MM.1S (cell line): ENCODE measurements around the gene GDNF.

Source experiments
- DNase-seq: peaks from one replicate; pipeline ENCODE4 v3.0.0-alpha.2; 2015
- H2AFZ ChIP-seq: fragments of 300-600 bp; sonication (generic); 2 replicates; pipeline ENCODE4 v1.6.0; 2016; ENCODE audit warnings: antibody characterized with exemption, low read length
- H3F3A ChIP-seq: fragments of 300-600 bp; sonication (generic); 2 replicates; pipeline ENCODE4 v1.6.1; 2016; ENCODE audit warnings: mild to moderate bottlenecking, antibody characterized with exemption, low read length, moderate library complexity, mixed read lengths; ENCODE audit not compliant: insufficient read depth
- H3K27ac ChIP-seq: fragments of 300-600 bp; sonication (generic); 2 replicates; pipeline ENCODE4 v1.5.1; 2016; ENCODE audit warnings: mild to moderate bottlenecking, low read length
- H3K27me3 ChIP-seq: fragments of 300-600 bp; sonication (generic); replicated peaks from 2 replicates; pipeline ENCODE4 v1.6.0; 2016; ENCODE audit warnings: low read length; ENCODE audit not compliant: insufficient read depth
- H3K36me3 ChIP-seq: fragments of 300-600 bp; sonication (generic); replicated peaks from 2 replicates; pipeline ENCODE4 v1.6.1; 2016; ENCODE audit warnings: mild to moderate bottlenecking, low read length, mixed read lengths; ENCODE audit not compliant: insufficient read depth
- H3K4me1 ChIP-seq: fragments of 300-600 bp; sonication (generic); 2 replicates; pipeline ENCODE4 v1.6.1; 2016; ENCODE audit warnings: low read length, mixed read lengths
- H3K4me2 ChIP-seq: fragments of 300-600 bp; sonication (generic); 2 replicates; pipeline ENCODE4 v1.6.0; 2016; ENCODE audit warnings: low read depth, low read length
- H3K4me3 ChIP-seq: fragments of 300-600 bp; sonication (generic); 2 replicates; pipeline ENCODE4 v1.5.1; 2016; ENCODE audit warnings: low read length, mixed read lengths
- H3K79me2 ChIP-seq: fragments of 300-600 bp; sonication (generic); 2 replicates; pipeline ENCODE4 v1.6.1; 2016; ENCODE audit warnings: mixed run types, low read length, mixed read lengths
- H3K9ac ChIP-seq: fragments of 300-600 bp; sonication (generic); 2 replicates; pipeline ENCODE4 v1.6.1; 2016; ENCODE audit warnings: low read length, mixed read lengths
- H3K9me2 ChIP-seq: fragments of 300-600 bp; sonication (generic); replicated peaks from 2 replicates; pipeline ENCODE4 v1.6.1; 2016; ENCODE audit warnings: mild to moderate bottlenecking, low read length, mixed read lengths; ENCODE audit not compliant: insufficient read depth
- H3K9me3 ChIP-seq: fragments of 300-600 bp; sonication (generic); replicated peaks from 2 replicates; pipeline ENCODE4 v1.6.1; 2016; ENCODE audit warnings: mild to moderate bottlenecking, low read length, mixed read lengths; ENCODE audit not compliant: insufficient read depth
- H4K20me1 ChIP-seq: fragments of 300-600 bp; sonication (generic); 2 replicates; pipeline ENCODE4 v1.6.1; 2016; ENCODE audit warnings: mild to moderate bottlenecking, low read length, moderate library complexity, mixed read lengths; ENCODE audit not compliant: insufficient read depth
- EZH2 ChIP-seq: fragments of 300-600 bp; sonication (generic); optimal IDR thresholded peaks from 2 replicates; pipeline ENCODE3; 2017; ENCODE audit warnings: low read depth, mild to moderate bottlenecking, antibody characterized with exemption, low read length, mixed read lengths
- EZH2phosphoT487 ChIP-seq: fragments of 300-600 bp; sonication (generic); IDR thresholded peaks from 2 replicates; pipeline ENCODE4 v1.6.1; 2018; ENCODE audit warnings: antibody characterized with exemption, low read length
- TF ChIP-seq, protein P1 (sequence below): fragments of 300-600 bp; sonication (generic); IDR thresholded peaks from 2 replicates; pipeline ENCODE4 v1.5.1; 2016; ENCODE audit warnings: antibody characterized with exemption, low read length, mixed read lengths

GDNF gene

DNA sequence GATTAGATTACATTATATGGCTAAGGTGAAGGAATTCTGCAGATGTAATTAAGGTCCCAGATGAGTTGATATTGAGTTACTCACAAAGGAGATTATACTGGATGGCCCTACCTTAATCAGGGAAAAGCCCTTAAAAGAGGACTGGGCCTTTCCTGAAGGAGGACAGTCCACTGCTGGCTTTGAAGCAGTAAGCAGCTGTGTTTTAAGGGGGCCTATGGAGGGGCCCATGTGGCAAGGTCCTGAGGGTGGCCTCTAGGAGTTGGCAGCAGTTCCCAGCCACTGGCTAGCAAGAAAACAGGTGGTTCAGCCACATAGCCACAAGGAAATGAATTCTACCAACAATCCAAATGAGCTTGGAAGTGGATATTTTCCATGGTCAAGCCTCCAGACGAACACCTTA is 36.4 kb upstream of the GDNF start:
- H3K27me3 ChIP-seq, result no peaks in the 10 kb centered on the region
- H3K4me2 ChIP-seq, result no peak overlapping the region
- no peak for DNase-seq
- H3K27ac ChIP-seq, result no peak overlapping the region
- H3F3A ChIP-seq, result no peaks in the 10 kb centered on the region
- peaks cover 5% of the 10 kb centered on the region; the same call in 1 of the 2 replicates for H3K4me1 ChIP-seq
- no peaks in the 10 kb centered on the region for H3K79me2 ChIP-seq
- no peak overlapping the region for H3K4me3 ChIP-seq
- no peak for TF ChIP-seq EZH2
- TF ChIP-seq EZH2phosphoT487, result no peak
- TF ChIP-seq, protein P1, sequence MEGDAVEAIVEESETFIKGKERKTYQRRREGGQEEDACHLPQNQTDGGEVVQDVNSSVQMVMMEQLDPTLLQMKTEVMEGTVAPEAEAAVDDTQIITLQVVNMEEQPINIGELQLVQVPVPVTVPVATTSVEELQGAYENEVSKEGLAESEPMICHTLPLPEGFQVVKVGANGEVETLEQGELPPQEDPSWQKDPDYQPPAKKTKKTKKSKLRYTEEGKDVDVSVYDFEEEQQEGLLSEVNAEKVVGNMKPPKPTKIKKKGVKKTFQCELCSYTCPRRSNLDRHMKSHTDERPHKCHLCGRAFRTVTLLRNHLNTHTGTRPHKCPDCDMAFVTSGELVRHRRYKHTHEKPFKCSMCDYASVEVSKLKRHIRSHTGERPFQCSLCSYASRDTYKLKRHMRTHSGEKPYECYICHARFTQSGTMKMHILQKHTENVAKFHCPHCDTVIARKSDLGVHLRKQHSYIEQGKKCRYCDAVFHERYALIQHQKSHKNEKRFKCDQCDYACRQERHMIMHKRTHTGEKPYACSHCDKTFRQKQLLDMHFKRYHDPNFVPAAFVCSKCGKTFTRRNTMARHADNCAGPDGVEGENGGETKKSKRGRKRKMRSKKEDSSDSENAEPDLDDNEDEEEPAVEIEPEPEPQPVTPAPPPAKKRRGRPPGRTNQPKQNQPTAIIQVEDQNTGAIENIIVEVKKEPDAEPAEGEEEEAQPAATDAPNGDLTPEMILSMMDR, result no peak
- no peak overlapping the region for H2AFZ ChIP-seq
- H3K9me3 ChIP-seq, result no peaks in the 10 kb centered on the region
- no peaks in the 10 kb centered on the region for H3K9me2 ChIP-seq
- H3K36me3 ChIP-seq, result no peaks in the 10 kb centered on the region
- no peak overlapping the region for H3K9ac ChIP-seq
- no peaks in the 10 kb centered on the region for H4K20me1 ChIP-seq

DNA sequence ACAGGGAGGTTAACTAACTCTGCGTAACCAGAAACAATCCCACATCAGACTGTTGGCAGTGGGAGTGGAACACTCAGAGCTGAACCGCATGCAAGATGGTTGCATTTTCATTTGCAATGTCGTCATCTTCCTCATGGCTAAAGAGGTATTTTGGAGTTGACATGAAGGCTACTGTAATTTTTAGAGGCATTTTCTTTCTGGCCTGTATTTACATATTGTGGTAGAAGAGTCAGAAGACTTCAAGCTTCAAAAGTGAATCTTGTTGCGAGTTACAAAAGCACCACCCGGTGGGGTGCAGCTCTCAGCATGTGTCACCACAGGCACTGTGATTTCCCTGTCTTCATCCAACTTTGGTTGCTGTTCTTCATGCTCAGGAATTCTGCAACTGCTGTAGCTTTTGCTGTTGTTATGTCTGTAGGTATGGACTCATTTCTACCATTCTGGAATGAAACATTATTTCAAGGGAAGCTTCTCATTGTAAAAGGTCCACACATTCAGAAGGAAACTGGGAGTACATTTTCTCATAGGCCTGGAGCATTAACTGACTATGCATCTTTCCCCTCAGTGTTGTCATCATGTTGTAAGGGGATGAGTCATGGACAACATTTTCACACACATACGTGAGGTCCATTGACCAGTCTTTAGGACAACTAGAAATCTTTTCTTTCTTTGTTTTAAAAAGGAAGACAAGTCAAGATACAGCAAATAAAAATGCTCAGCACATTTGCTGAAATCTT is 35.4 kb upstream of the GDNF start:
- Histone ChIP-seq H4K20me1 (no peaks in the 10 kb centered on the region), H3K4me2 (no peak overlapping the region), H3K4me3 (no peak overlapping the region), H3K36me3 (no peaks in the 10 kb centered on the region), H3K79me2 (no peaks in the 10 kb centered on the region), H2AFZ (no peak overlapping the region), H3K27ac (no peak overlapping the region), H3K4me1 (peaks cover 5% of the 10 kb centered on the region; the same call in 1 of the 2 replicates), H3K9me3 (no peaks in the 10 kb centered on the region), H3K9ac (no peak overlapping the region), H3K9me2 (no peaks in the 10 kb centered on the region), H3F3A (no peaks in the 10 kb centered on the region), H3K27me3 (no peaks in the 10 kb centered on the region)
- no peak for TF ChIP-seq EZH2
- TF ChIP-seq, protein P1, result no peak
- TF ChIP-seq EZH2phosphoT487, result no peak
- no peak for DNase-seq

DNA sequence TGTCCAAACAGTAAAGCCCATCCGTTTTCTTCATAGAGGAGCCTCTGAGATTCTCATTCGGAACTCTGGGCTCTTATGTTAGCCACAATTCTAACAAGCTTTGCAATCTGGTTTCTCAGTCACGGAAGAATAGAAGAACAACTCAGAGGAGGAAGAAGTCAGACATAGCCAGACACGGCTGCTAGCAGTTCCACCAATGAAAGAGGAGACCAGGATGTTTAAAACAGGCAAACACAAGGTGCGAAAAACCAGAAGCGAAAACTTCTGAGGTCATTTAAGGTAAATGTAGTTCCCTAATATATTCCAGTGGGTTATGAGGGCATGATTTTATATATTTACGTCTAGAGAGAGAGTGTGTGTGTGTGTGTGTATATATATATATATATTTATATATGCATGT is 34.1 kb upstream of the GDNF start:
- H3K27me3 ChIP-seq, result no peaks in the 10 kb centered on the region
- H3K9ac ChIP-seq, result no peak overlapping the region

More for the DNA sequence above, 34.1 kb upstream of the GDNF start:
- no peaks in the 10 kb centered on the region for H3F3A ChIP-seq
- peaks cover 5% of the 10 kb centered on the region; the same call in 1 of the 2 replicates for H3K4me1 ChIP-seq
- TF ChIP-seq EZH2, result no peak
- no peak overlapping the region for H3K4me3 ChIP-seq
- H2AFZ ChIP-seq, result no peak overlapping the region
- no peaks in the 10 kb centered on the region for H3K79me2 ChIP-seq
- no peaks in the 10 kb centered on the region for H3K9me3 ChIP-seq
- H3K9me2 ChIP-seq, result no peaks in the 10 kb centered on the region
- H3K36me3 ChIP-seq, result no peaks in the 10 kb centered on the region
- DNase-seq, result no peak
- no peaks in the 10 kb centered on the region for H4K20me1 ChIP-seq
- H3K4me2 ChIP-seq, result no peak overlapping the region
- H3K27ac ChIP-seq, result no peak overlapping the region
